K562 (cell line): Measurements from ENCODE around the gene MS4A2. TPM values are rescaled to one million over a fixed set of nuclear protein-coding genes. Genes with fewer than 3 reads are reported as not detected.

Experiments used
- ATAC-seq: fragments of 200-7000 bp; cut with Tn5 transposase; 3 replicates; pipeline ENCODE4 v1.9.1; 2020; ENCODE audit warnings: moderate library complexity
- BruUV-seq: library from RNA; stranded (reverse); fragments of 400-500 nt; replicated peaks from 2 replicates; lab custom pipeline; 2021; lab: Mats Ljungman, UMichigan
- CTCF ChIA-PET: fragments of 300-600 bp; formaldehyde crosslinking; extraction: SDS; loops from one replicate; lab custom pipeline; 2021; ENCODE audit warnings: low intra/inter-chr PET ratio; lab: Yijun Ruan, JAX
- POLR2A ChIA-PET: fragments of 300-600, 350-650 bp; sonication (Branson Sonifier 250); formaldehyde crosslinking; extraction: SDS; loops from one replicate; lab custom pipeline; 2021; ENCODE audit warnings: antibody characterized with exemption, inconsistent platforms; lab: Yijun Ruan, JAX
- DNase-seq, 4 experiments: peaks; one replicate each; pipeline versions ENCODE4 v3.0.0 to v3.0.0-alpha.2; 2011 to 2018; ENCODE audit warnings: low spot score in 3 of 4, mixed read lengths in 3 of 4; ENCODE audit errors: extremely low read depth in 1 of 4
- FAIRE-seq: peaks from 2 replicates; lab custom pipeline; 2011; peaks lifted over from hg19 to GRCh38; lab: Jason Lieb, UNC
- H2AFZ ChIP-seq: 2 replicates; pipeline ENCODE4 v1.6.0; 2011; ENCODE audit warnings: low read depth, low read length, control low read depth, inconsistent platforms
- H3K27ac ChIP-seq: fragments of 200-600 bp; 3 replicates; pipeline ENCODE4 v1.8.0; 2011; ENCODE audit warnings: low read depth, mild to moderate bottlenecking, control low read depth, inconsistent platforms, low read length, moderate library complexity, mixed read lengths; ENCODE audit errors: extremely low read depth
- H3K27me3 ChIP-seq, 2 experiments: fragments of 300-600 bp in 1 of 2; 2 replicates in 1 of 2; 3 replicates in 1 of 2; pipeline versions ENCODE4 v1.6.0 to v1.8.0; 2011; ENCODE audit warnings: inconsistent platforms in 2 of 2, low read length in 2 of 2, mild to moderate bottlenecking in 1 of 2, mixed read lengths in 1 of 2, moderate library complexity in 1 of 2; ENCODE audit not compliant: control insufficient read depth in 2 of 2, insufficient read depth in 2 of 2
- H3K36me3 ChIP-seq: fragments of 300-600 bp; 3 replicates; pipeline ENCODE4 v1.8.0; 2011; ENCODE audit warnings: mild to moderate bottlenecking, low read length, inconsistent platforms; ENCODE audit not compliant: control insufficient read depth, insufficient read depth
- H3K4me1 ChIP-seq, 2 experiments: fragments of 200-600 bp in 1 of 2; replicated peaks in 1 of 2; 2 replicates in 1 of 2; 3 replicates in 1 of 2; pipeline versions ENCODE4 v1.5.1 to v1.8.0; 2011; ENCODE audit warnings: inconsistent platforms in 2 of 2, low read length in 2 of 2, mild to moderate bottlenecking in 1 of 2, mixed read lengths in 1 of 2, moderate library complexity in 1 of 2; ENCODE audit not compliant: control insufficient read depth in 2 of 2, insufficient read depth in 2 of 2
- H3K4me2 ChIP-seq: 2 replicates; pipeline ENCODE4 v1.6.1; 2011; ENCODE audit warnings: low read length, control low read depth, inconsistent platforms, mixed read lengths; ENCODE audit not compliant: insufficient read depth
- H3K4me3 ChIP-seq: fragments of 200-600 bp; sonication (generic), shearing (Covaris generic); 2 replicates; pipeline ENCODE4 v1.5.1; 2016; ENCODE audit warnings: control low read depth, inconsistent platforms
- H3K79me2 ChIP-seq: fragments of 200-600 bp; 3 replicates; pipeline ENCODE4 v1.8.0; 2011; ENCODE audit warnings: low read length, inconsistent platforms; ENCODE audit not compliant: control insufficient read depth, insufficient read depth
- H3K9ac ChIP-seq, 2 experiments: 2 replicates each; pipeline versions ENCODE4 v1.6.0 to v1.6.1; 2011; ENCODE audit warnings: low read depth in 2 of 2, low read length in 2 of 2, control low read depth in 1 of 2, inconsistent platforms in 1 of 2, mild to moderate bottlenecking in 1 of 2, mixed read lengths in 1 of 2; ENCODE audit not compliant: insufficient read depth in 1 of 2
- H3K9me1 ChIP-seq: one replicate; pipeline ENCODE4 v1.6.0; 2011; ENCODE audit warnings: inconsistent platforms, mild to moderate bottlenecking, low read length, moderate library complexity; ENCODE audit not compliant: control insufficient read depth, insufficient read depth
- H3K9me3 ChIP-seq: replicated peaks from 2 replicates; pipeline ENCODE4 v1.5.1; 2011; ENCODE audit warnings: low read depth, low read length, inconsistent platforms; ENCODE audit not compliant: control insufficient read depth, insufficient read depth
- H4K20me1 ChIP-seq: replicated peaks from 2 replicates; pipeline ENCODE4 v1.6.1; 2011; ENCODE audit warnings: low read length, inconsistent platforms, mixed read lengths; ENCODE audit not compliant: control insufficient read depth, insufficient read depth
- BRCA1 ChIP-seq, 2 experiments: fragments of 450-650 bp in 1 of 2; sonication (generic) in 1 of 2; formaldehyde crosslinking in 1 of 2; IDR thresholded peaks; 2 replicates each; pipeline versions ENCODE4 v1.5.0 to v1.6.1; 2017 to 2020; ENCODE audit warnings: mild to moderate bottlenecking in 1 of 2, missing genetic modification reagents in 1 of 2
- DPF2 ChIP-seq: fragments of 450-650 bp; IDR thresholded peaks from 2 replicates; pipeline ENCODE4 v1.6.1; 2016
- KDM1A ChIP-seq, 2 experiments: fragments of 450-650 bp; IDR thresholded peaks; 2 replicates each; pipeline ENCODE4 v1.6.1; 2016; ENCODE audit warnings: mild to moderate bottlenecking in 2 of 2
- SOX6 ChIP-seq: fragments of 450-650 bp; IDR thresholded peaks from 2 replicates; pipeline ENCODE4 v1.6.1; 2014; ENCODE audit warnings: mild to moderate bottlenecking
- SREBF1 ChIP-seq: fragments of 150-350 bp; IDR thresholded peaks from 2 replicates; pipeline ENCODE4 v1.6.1; 2014; ENCODE audit warnings: antibody characterized with exemption, low read depth, low read length, borderline replicate concordance
- in situ Hi-C: fragments of 300-500 bp; cut with MboI; formaldehyde crosslinking; loops from 4 replicates; pipeline ENCODE4 v1.15.0; 2018; ENCODE audit warnings: inconsistent platforms, mixed read lengths
- intact Hi-C: fragments of 100-400 bp; cut with micrococcal nuclease; formaldehyde crosslinking; loops from 2 replicates; pipeline ENCODE4 v1.14.2; 2022
- polyA plus RNA-seq, 8 experiments: library from polyadenylated mRNA; depleted of rRNA in 4 of 8; stranded (reverse) in 5 of 8; unstranded in 3 of 8; fragments of >200 nt; fragmentation: Nextera tagmentation in 2 of 8; fragmentation: Illumina TruSeq in 1 of 8; extraction: Ambion mirVana in 2 of 8; extraction: Trizol in 1 of 8; gene quantifications; 2 replicates each; pipeline versions ENCODE4 v1.2.1 to v1.2.3, GENCODE V29; 2011 to 2014; ENCODE audit warnings: inconsistent platforms in 1 of 8, missing spikeins in 1 of 8
- total RNA-seq, 7 experiments: library from RNA; depleted of rRNA in 6 of 7; stranded (reverse); fragments of >200 nt in 6 of 7; fragmentation: Illumina TruSeq in 2 of 7; extraction: Trizol in 2 of 7; gene quantifications; 2 replicates each; pipeline versions ENCODE4 v1.2.1 to v1.2.3, GENCODE V29; 2011 to 2021; ENCODE audit warnings: low replicate concordance in 1 of 7
- TF ChIP-seq, protein P1 (sequence below): fragments of 450-650 bp; IDR thresholded peaks from 2 replicates; pipeline ENCODE4 v1.6.1; 2016; ENCODE audit warnings: low read depth, mild to moderate bottlenecking, moderate library complexity
- TF ChIP-seq, protein P2 (sequence below): fragments of 450-650 bp; conservative IDR thresholded peaks from 2 replicates; pipeline ENCODE4 v1.6.1; 2016; ENCODE audit warnings: missing genetic modification characterization, low read depth, mild to moderate bottlenecking, missing compliant biosample characterization, moderate library complexity
- TF ChIP-seq, protein P3 (sequence below): fragments of 250-450 bp; sonication (Bioruptor Pico); IDR thresholded peaks from 2 replicates; pipeline ENCODE4 v1.4.0; 2020

Gene MS4A2
- total and polyA plus RNA-seq, 9 of the 15 experiments (the other 6 are each of a cell fraction or from before 2014, with no cell fraction given), result 0.06 to 5.7 (median 0.86) TPM

DNA sequence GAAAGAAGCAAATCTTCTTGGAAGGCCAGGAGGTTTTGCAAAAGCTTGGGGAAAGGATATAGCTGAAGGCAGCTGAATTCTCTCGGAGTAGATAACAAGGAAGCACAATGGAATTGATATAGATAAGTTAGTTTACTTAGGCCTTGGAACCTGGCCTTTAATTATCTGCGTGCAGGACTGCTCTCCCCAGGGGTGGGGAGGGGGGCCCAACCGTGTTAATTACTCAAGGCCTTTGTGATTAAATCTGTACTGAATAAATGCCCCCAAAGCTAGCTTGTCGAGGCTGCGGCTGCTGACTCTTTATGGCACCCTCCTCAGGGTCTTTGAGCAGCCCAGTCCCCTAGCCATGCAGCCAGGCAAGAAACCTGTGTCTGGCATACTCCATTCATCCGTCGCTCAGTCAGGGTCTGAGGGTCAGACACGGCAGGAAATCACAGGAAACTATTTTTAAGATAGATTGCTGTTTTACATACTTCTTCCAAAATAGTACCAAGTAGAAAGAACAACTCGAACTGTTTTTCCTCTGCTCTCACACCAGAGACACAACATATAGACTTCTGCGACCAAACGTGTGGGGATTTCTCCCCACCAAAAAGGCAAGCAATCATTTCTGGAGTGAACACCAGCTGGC, 36.5 kb downstream of the MS4A2 start (continued):
- TF ChIP-seq SOX6 (peak; percentile 89), DPF2 (0 out of 2 replicates have a peak, but pooled peaks have one; percentile 11)
- TF ChIP-seq, all 486 proteins: peak for 10

DNA sequence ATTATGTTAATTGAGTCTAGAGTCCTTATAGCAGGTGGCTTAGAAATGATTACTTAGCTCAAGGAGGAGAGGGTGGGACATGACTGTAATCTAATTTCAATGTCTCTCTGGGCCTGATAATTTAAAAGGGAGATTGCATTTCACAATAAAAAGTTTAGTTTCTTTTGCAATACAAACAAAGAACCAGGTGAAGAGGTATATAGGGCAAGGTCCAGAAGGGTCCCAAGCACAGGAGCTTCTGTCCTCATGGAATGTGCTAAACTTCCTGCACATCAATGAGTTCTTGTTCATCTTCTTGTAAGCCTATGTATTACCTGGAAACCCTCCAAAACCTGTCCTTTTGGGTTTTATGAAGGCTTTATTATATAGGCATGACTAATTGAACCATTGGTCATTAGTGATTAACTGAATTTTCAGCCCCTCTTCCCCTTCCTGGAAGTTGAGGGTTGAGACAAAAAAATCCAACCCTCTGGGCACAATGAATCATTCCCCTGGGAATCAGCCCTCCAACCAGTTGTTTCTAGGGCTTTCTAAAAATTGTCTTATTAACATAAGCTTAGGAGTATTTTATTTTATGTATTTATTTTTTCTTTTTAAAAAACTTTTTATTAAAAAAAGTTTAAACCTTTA, 37.6 kb downstream of the MS4A2 start:
- H3K79me2 ChIP-seq, result no peaks in the 10 kb centered on the region
- no peak for DNase-seq
- no peak for FAIRE-seq
- in situ Hi-C loops, result no loop called here
- peaks cover 3 to 35% of the 10 kb centered on the region in 2 experiments; a peak in 3 of 5 replicates for H3K4me1 ChIP-seq
- intact Hi-C loops, result no loop called here
- H3K4me2 ChIP-seq, result no peak overlapping the region
- no peaks in the 10 kb centered on the region for H3K36me3 ChIP-seq
- H3K9me1 ChIP-seq, result no peaks in the 10 kb centered on the region
- CTCF ChIA-PET, result no interaction called here
- H3K27me3 ChIP-seq, result no peaks in the 10 kb centered on the region
- POLR2A ChIA-PET, result interaction anchor here (0.8 kb wide), 1 partner anchor 10 kb away, joined by 4 read pairs; no protein-coding TSS in a partner anchor
- no peaks in the 10 kb centered on the region for H4K20me1 ChIP-seq
- H3K27ac ChIP-seq, result no peak overlapping the region
- H2AFZ ChIP-seq, result no peak overlapping the region
- no peak overlapping the region for H3K9ac ChIP-seq
- H3K4me3 ChIP-seq, result no peak overlapping the region
- no TSS peak for BruUV-seq
- ATAC-seq, result no peak
- H3K9me3 ChIP-seq, result 0 out of 2 replicates have a peak, but pooled peaks cover 8% of the 10 kb centered on the region
- TF ChIP-seq BRCA1 (IDR thresholded peaks at IDR 0.05) (no peak), BRCA1 (CRISPR knock-in tag; IDR thresholded peaks at IDR 0.05) (no peak), SREBF1 (no peak), KDM1A (IDR thresholded peaks at IDR 0.05) (no peak)
- TF ChIP-seq, protein P1, sequence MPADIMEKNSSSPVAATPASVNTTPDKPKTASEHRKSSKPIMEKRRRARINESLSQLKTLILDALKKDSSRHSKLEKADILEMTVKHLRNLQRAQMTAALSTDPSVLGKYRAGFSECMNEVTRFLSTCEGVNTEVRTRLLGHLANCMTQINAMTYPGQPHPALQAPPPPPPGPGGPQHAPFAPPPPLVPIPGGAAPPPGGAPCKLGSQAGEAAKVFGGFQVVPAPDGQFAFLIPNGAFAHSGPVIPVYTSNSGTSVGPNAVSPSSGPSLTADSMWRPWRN, result no peak
- TF ChIP-seq, protein P2, sequence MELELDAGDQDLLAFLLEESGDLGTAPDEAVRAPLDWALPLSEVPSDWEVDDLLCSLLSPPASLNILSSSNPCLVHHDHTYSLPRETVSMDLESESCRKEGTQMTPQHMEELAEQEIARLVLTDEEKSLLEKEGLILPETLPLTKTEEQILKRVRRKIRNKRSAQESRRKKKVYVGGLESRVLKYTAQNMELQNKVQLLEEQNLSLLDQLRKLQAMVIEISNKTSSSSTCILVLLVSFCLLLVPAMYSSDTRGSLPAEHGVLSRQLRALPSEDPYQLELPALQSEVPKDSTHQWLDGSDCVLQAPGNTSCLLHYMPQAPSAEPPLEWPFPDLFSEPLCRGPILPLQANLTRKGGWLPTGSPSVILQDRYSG (tag), result no peak
- TF ChIP-seq, protein P3, sequence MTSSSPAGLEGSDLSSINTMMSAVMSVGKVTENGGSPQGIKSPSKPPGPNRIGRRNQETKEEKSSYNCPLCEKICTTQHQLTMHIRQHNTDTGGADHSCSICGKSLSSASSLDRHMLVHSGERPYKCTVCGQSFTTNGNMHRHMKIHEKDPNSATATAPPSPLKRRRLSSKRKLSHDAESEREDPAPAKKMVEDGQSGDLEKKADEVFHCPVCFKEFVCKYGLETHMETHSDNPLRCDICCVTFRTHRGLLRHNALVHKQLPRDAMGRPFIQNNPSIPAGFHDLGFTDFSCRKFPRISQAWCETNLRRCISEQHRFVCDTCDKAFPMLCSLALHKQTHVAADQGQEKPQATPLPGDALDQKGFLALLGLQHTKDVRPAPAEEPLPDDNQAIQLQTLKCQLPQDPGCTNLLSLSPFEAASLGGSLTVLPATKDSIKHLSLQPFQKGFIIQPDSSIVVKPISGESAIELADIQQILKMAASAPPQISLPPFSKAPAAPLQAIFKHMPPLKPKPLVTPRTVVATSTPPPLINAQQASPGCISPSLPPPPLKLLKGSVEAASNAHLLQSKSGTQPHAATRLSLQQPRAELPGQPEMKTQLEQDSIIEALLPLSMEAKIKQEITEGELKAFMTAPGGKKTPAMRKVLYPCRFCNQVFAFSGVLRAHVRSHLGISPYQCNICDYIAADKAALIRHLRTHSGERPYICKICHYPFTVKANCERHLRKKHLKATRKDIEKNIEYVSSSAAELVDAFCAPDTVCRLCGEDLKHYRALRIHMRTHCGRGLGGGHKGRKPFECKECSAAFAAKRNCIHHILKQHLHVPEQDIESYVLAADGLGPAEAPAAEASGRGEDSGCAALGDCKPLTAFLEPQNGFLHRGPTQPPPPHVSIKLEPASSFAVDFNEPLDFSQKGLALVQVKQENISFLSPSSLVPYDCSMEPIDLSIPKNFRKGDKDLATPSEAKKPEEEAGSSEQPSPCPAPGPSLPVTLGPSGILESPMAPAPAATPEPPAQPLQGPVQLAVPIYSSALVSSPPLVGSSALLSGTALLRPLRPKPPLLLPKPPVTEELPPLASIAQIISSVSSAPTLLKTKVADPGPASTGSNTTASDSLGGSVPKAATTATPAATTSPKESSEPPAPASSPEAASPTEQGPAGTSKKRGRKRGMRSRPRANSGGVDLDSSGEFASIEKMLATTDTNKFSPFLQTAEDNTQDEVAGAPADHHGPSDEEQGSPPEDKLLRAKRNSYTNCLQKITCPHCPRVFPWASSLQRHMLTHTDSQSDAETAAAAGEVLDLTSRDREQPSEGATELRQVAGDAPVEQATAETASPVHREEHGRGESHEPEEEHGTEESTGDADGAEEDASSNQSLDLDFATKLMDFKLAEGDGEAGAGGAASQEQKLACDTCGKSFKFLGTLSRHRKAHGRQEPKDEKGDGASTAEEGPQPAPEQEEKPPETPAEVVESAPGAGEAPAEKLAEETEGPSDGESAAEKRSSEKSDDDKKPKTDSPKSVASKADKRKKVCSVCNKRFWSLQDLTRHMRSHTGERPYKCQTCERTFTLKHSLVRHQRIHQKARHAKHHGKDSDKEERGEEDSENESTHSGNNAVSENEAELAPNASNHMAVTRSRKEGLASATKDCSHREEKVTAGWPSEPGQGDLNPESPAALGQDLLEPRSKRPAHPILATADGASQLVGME (CRISPR knock-in tag), result no peak
